OCI-LY1 (cell line): ENCODE results near the gene PTGS1.

Experiments
- EZH2 ChIP-seq: fragments of 200-600 bp; sonication (generic), shearing (Covaris generic); IDR thresholded peaks from 2 replicates; pipeline ENCODE4 v1.8.0; 2017; ENCODE audit warnings: borderline replicate concordance, mixed run types, mild to moderate bottlenecking, antibody characterized with exemption, low read length, moderate library complexity, mixed read lengths
- TF ChIP-seq, protein P1 (sequence below): fragments of 200-600 bp; sonication (generic), shearing (Covaris generic); IDR thresholded peaks from 2 replicates; pipeline ENCODE4 v1.5.1; 2017; ENCODE audit warnings: mild to moderate bottlenecking, antibody characterized with exemption, low read length, moderate library complexity, mixed read lengths

- TF ChIP-seq, protein P1, sequence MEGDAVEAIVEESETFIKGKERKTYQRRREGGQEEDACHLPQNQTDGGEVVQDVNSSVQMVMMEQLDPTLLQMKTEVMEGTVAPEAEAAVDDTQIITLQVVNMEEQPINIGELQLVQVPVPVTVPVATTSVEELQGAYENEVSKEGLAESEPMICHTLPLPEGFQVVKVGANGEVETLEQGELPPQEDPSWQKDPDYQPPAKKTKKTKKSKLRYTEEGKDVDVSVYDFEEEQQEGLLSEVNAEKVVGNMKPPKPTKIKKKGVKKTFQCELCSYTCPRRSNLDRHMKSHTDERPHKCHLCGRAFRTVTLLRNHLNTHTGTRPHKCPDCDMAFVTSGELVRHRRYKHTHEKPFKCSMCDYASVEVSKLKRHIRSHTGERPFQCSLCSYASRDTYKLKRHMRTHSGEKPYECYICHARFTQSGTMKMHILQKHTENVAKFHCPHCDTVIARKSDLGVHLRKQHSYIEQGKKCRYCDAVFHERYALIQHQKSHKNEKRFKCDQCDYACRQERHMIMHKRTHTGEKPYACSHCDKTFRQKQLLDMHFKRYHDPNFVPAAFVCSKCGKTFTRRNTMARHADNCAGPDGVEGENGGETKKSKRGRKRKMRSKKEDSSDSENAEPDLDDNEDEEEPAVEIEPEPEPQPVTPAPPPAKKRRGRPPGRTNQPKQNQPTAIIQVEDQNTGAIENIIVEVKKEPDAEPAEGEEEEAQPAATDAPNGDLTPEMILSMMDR: no peak
- TF ChIP-seq EZH2: no peak
Measured at GRCh38 chr9:122366074-122366660, 4.7 kb upstream of the PTGS1 start.
